ENCODE data around the gene CRYGA.
A peak's percentile ranks its signal among the peaks of the same experiment; 100 is the strongest.
"Not testable (repeated sequence)": the region's sequence is repeated elsewhere in the genome, so short reads cannot be mapped to it uniquely, and the experiment has no call there.

Gene CRYGA

DNA sequence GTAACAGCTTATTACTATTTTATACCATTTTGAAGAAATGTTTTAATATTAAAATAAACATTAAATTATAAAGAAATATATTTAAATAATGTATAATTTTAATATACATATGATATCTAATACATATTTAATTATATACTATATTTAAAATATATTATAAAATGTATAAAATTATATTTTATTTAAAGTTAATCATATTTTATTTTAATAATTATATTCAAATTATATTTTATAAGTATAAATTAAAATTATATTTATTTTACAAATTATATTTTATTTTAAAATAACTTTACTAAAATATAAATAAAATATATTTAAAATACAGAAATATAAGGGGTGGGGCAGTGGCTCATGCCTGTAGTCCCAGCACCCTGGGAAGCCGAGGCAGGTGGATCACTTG is 41.1 kb downstream of the CRYGA start:
- no peak for DNase-seq

DNA sequence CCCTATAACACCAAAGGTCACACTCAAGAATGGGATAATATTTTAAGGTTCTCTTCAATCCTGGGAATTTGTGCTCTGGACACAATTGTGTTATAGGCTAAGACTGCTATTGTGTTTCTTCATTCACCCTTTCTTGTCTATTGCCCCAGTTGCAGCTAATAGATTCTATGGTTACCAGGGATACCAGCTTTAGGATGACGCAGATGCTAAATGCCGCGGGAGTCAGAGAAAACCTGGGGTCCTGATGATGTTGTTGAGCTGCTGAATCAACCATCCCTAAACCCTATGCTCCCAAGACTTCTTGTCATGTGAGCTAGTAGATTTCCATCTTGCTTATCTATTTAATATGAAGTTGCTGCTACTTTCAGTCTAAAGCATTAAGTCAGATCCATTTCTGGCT is 44.5 kb downstream of the CRYGA start:
- DNase-seq, result no peak

DNA sequence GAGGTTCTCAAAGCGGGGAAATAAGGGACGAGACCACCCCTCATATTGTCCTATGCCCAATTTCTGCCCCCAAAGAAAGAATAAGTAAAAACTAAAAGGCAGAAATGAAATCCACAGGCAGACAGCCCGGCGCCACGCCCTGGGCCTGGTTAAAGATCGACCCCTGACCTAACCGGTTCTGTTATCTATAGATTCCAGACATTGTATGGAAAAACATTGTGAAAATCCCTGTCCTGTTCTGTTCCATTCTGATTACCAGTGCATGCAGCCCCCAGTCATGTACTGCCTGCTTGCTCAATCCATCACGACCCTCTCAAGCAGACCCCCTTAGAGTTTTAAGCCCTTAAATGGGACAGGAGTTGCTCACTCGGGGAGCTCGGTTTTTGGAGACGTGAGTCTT is 46.0 kb downstream of the CRYGA start:
- DNase-seq, result not testable (repeated sequence)

DNA sequence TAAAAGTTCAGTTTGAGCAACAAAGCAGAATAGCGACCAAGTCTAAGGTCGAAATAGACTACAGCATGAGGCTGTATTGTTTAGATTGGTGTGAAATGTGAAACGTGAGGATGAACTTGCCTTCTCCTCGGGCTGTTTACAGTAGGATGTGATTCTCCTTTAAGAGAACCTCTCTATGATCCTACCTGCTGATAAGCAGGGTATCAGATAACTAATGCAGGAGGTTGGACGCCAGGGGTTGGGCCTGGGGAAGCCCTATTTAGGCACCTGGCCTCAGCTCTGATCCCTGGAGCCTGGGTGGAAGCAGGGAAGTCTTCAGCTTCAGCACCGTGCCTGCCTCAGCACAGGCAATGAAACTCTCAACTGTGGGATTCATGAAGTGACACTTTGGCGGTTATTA is 50.4 kb downstream of the CRYGA start:
- peak; percentile 63 for DNase-seq

- DNase-seq, result not testable (repeated sequence)
Measured at GRCh38 chr2:208112273-208112745, 51.1 kb downstream of the CRYGA start.
